GM23338 (cell line): Measurements from ENCODE around the gene TSLP.

Experiments
- POLR2AphosphoS5 ChIP-seq: IDR thresholded peaks from 2 replicates; pipeline ENCODE4 v1.6.1; 2016; ENCODE audit warnings: antibody characterized with exemption, low read depth
- TF ChIP-seq, protein P1 (sequence below), 2 experiments: fragments of 200-600 bp in 1 of 2; sonication (generic) in 1 of 2; conservative IDR thresholded peaks; 2 replicates each; pipeline versions ENCODE4 v1.5.1 to v1.6.1; 2016 to 2017; ENCODE audit warnings: antibody characterized with exemption in 2 of 2, low read depth in 2 of 2, mild to moderate bottlenecking in 2 of 2, moderate library complexity in 1 of 2

DNA sequence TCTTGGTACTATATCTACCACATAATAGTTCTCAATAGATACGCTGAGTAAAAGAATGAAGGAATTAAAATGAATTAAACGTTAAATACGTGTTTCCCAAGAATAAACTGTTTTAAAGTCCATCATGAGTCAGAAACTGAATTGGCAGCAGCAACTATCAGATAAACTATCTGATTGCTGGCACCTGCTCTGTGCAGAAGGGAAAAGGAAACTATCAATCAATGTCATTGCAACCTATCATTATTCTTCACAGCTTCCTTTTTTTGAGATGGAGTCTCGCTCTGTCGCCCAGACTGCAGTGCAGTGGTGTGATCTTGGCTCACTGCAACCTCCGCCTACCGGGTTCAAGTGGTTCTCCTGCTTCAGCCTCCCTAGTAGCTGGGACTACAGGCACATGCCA lies 11.8 kb downstream of the TSLP start:
- TF ChIP-seq, protein P1, sequence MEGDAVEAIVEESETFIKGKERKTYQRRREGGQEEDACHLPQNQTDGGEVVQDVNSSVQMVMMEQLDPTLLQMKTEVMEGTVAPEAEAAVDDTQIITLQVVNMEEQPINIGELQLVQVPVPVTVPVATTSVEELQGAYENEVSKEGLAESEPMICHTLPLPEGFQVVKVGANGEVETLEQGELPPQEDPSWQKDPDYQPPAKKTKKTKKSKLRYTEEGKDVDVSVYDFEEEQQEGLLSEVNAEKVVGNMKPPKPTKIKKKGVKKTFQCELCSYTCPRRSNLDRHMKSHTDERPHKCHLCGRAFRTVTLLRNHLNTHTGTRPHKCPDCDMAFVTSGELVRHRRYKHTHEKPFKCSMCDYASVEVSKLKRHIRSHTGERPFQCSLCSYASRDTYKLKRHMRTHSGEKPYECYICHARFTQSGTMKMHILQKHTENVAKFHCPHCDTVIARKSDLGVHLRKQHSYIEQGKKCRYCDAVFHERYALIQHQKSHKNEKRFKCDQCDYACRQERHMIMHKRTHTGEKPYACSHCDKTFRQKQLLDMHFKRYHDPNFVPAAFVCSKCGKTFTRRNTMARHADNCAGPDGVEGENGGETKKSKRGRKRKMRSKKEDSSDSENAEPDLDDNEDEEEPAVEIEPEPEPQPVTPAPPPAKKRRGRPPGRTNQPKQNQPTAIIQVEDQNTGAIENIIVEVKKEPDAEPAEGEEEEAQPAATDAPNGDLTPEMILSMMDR (conservative IDR thresholded peaks at IDR 0.05; ENCODE audit: low read depth in 2 of 2) = no peak
- no peak for TF ChIP-seq POLR2AphosphoS5
